CD1c-positive myeloid dendritic cell (primary cell): Measurements from ENCODE around the gene PLA2G4D.
A peak's percentile ranks its signal among the peaks of the same experiment; 100 is the strongest.

Experiments used
- DNase-seq: peaks from one replicate; pipeline ENCODE4 v3.0.0-alpha.2; 2016; ENCODE audit errors: extremely low spot score

The PLA2G4D gene, protein sequence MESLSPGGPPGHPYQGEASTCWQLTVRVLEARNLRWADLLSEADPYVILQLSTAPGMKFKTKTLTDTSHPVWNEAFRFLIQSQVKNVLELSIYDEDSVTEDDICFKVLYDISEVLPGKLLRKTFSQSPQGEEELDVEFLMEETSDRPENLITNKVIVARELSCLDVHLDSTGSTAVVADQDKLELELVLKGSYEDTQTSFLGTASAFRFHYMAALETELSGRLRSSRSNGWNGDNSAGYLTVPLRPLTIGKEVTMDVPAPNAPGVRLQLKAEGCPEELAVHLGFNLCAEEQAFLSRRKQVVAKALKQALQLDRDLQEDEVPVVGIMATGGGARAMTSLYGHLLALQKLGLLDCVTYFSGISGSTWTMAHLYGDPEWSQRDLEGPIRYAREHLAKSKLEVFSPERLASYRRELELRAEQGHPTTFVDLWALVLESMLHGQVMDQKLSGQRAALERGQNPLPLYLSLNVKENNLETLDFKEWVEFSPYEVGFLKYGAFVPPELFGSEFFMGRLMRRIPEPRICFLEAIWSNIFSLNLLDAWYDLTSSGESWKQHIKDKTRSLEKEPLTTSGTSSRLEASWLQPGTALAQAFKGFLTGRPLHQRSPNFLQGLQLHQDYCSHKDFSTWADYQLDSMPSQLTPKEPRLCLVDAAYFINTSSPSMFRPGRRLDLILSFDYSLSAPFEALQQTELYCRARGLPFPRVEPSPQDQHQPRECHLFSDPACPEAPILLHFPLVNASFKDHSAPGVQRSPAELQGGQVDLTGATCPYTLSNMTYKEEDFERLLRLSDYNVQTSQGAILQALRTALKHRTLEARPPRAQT

DNA sequence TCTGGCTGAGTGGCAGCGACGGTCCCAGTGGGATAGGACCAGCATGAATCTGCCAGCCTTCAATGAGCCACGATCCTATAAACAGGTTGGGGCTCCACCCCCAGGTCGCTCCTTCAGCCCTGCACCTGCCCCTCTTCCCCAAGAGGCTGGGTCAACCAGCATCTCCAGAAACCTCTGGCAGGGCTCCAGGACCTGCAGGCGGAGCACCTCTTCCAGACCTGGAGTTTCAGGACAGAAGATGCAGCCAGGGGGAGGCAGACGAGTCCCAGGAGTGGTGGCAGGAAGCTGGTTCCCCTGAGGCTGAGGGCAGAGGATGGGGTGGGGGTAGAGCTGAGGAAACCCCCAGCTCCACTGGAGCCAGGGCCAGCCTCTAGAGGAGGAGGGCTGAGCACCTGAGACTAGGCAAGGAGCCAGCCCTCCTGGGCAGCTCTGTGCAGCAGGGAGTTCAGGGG lies at the start of gene PLA2G4D:
Gene PLA2G4D, minus strand, starts transcription at position 51 of the 452 bp plus-strand sequence. CDS start 103 bp downstream, outside the sequence.
- DNase-seq: no peak

DNA sequence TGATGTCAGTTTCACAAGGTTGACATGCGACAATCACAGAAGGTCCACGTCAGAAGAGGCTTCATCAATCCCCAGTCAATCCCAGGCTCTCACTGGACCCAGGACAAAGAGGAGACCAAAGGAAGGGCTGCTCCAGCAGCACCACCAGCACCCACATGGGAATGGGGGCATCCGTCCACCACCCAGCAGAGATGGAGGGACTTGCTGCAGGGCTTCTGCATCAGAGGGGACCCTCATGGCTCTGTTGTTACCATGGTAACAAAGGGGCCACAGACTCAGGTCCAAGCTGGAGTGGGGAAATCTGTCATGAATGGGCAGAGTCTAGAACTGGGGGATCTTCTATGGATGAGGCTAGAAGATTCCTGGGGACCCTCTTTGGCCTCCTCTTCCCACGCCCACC lies 49.0 kb upstream of the PLA2G4D start:
- no peak for DNase-seq

DNA sequence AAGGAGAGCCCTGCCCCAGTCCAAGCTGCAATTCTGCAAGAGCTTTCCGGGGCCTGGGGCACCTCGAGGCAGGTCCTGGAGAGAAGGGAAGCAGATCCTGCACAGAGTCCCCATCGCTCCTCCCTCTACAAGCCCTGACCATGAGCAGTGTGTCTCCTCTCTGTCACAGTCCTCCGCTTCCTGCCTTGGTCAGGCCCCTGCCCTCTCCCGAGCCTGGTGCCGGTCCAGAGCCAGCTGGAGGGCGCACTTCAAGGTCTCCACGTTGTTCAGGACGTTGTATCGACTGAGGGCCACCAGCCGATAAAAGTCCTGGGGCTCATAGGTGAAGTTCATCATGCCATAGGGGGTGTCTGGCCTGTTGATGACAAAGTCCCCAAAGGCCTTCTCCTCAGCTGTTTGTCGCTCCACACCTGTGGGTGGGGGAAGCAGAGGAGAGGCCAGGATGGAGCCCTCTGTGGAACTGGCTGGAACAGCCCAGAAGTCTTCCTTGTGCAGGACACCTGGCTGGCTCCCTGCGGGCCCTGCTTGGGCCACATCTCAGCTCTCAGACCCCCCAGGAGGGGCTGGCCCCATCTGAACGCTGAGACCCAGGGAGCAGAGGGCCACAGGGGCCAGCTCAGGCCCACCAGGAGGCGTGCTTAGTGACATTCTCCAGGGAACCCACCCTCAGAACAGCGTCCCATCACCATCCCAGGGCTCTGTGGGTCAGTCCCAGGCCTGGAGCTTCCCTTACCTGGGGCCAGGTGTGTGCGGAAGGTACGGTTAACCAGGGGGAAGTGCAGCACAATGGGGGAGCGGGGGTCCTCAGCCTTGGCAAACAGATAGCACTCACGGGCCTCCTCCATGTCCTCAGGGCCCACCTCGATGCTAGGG lies 47.7 kb upstream of the PLA2G4D start:
- no peak for DNase-seq

DNA sequence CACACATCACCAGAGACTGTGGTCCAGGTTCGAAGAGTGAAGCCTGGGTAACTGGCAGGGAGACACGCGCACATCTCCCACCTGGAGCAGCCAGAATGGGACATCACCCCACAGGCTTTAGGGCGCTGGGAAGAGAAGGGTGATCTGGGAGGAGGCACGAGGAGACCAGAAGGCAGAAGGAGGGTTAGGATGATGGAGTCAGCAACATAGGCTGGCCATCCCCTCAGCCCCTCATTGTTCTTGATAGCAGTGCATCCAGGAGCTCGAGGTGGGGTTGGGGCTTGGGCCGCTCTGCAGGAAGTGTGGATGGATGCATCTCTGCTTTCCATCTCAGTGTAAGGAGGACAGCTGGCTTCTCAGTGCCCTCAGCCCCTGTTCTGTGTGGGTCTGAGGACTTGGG lies 46.9 kb upstream of the PLA2G4D start:
- no peak for DNase-seq

DNA sequence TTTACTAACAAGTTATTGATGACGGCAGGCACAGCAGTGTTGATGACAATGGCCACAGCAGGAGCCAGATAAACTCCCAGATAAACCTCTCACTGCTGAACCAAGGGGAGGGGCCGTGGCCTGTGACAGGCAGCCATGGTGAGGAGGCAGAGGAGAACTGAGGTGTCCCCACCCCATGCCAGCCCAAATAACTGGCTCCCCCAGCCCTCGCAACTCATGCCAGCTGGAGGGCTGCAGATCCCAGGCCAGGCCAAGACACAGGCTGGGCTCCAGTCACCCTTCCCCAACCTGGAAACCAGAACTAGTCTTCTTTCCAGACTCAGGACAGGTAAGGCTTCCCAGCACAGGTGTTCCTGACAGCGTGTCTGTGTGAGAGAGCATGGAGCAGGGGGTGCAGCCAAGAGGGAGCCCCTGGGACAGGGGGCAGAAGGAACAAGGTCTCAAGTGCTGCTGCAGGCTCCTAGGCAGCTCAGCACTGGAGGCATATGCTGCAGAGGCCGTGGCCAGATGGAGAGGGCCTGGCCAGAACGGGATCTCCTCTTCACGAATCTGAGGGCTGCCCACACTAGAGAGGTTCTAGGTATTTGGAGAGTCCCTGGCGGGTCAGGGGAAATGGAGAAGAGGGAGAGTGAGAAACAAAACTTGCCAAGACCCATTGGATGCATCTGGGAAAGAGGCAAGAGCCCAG lies 46.2 kb upstream of the PLA2G4D start:
- no peak for DNase-seq

DNA sequence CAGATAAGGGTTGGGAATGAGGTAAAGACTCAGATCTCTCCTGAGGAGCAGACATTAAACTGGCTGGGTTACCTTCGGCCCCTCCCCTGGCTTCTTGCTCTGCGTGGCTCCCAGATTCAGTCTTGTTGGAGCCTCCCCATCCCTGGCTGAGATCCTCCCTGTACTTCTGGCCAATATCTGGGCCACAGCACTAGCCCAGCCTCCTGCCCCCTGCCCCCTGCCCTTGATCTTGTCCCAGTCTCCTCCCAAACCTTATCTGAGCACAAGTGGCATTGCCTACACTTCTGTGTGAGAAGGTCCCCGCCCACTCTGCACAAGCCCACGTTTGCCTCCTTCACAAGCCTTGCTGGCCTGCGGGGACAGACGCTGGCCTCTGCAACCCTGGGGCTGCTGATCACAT lies 45.2 kb upstream of the PLA2G4D start:
- no peak for DNase-seq

DNA sequence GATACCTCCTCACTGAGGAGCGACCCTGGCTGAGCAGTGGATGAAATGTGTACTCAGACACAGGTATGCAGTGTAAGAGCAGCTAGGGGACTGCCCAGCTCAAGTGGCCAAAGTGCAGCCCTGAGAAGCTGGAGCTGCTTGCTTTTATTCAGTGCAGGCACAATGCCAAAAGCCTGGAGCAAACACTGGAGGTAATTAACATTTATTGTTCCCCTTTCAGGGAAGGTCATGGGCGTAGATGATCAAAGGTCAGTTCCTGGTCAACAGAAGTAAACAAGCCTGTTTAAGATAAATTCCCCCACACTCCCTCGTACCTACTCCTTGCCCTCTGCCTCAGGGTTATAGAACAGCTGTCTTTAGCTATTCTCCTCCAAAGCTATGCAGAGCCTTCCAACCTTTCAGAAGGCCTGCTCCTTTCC lies 44.6 kb upstream of the PLA2G4D start:
- DNase-seq: peak; percentile 61

DNA sequence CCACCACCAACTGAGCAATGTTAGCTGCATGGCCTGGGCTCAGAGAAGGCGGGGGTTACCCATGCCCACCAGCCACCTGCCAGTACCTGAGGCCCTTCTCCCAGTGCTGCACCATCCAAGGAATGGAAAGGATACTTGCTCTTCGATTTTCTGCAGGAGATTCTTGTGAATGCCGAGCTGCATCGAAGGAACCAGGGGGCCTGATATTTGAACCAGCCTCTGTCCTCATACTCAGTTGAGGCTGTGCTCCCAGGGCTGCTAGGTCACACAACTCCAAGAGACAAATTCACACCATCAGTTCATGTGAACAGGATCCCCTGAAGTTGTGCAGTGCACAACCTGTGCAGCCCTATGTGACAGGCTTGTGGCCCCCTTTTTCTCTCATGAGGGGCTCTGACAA lies 44.0 kb upstream of the PLA2G4D start:
- DNase-seq: no peak

DNA sequence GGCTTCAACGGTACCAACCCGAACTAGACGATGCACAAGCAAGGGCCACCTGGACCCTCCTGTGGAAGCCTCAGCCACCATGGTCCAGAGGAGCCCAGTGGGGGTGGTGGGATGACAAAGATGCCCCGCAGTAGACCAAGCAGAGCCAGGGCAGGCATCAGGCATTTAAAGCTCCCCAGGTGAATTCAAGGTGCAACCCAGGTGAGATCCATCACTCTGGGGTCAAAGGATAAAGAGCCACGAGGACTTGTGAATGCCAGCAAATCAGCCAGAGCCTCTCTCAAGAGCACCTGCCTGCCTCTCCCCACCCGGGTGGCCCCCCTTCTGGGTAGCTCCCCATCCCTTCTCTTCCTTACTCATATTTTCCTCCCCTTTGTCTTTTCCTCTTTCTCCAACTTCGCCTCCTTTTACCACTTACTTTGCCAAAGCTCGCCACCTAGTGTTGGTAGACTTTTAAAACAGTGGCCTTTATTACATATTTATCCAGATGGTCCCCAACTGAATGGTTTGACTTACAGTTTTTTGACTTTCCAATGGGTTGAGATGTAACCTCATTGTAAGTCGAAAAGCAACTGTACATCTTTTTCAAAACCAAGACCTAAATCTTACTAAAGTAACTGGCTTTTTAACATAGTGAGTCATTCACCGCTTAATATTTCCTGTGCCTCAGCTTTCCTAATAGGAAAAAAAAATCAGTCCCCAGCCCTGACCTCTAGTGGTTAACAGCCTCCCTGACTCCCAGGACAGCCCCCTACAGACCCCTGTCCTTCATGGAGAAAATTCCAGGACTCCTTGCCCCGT lies 43.3 kb upstream of the PLA2G4D start:
- DNase-seq: peak; percentile 49

DNA sequence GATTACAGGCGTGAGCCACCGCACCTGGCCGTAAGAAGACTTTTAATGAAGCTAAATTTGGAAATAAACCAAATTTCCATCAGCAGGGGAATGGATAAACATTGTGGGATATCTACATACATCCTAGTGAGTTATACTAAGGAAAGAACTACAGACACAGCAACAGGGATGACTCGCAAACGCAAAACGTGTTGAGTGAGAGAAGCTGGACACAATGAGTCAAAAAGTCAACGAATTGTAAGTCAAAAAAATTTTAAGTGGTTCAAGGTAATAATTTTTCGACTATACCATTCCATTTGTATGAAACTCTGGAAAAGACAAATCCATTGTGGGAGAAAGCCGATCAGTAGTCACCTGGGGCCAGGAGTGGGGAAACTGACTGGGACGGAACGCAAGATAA lies 42.2 kb upstream of the PLA2G4D start:
- DNase-seq: no peak

DNA sequence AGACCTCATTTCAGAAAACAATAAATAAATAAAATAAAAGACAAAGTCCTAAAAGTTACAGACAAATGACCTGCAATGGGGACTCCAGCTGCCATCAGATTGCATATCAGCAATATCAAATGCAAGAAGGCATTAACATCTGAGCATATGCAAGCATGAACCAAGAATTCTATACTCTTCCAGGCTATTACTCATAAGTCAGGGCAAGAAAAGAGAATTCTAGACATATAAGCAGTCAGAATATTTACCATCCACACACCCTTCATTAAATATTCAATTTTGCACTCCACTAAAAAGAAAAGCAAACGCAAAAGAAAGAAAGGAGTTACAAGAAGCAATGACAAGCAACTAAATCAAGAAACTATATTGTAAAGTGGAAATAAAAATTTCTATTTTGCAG lies 41.0 kb upstream of the PLA2G4D start:
- no peak for DNase-seq

DNA sequence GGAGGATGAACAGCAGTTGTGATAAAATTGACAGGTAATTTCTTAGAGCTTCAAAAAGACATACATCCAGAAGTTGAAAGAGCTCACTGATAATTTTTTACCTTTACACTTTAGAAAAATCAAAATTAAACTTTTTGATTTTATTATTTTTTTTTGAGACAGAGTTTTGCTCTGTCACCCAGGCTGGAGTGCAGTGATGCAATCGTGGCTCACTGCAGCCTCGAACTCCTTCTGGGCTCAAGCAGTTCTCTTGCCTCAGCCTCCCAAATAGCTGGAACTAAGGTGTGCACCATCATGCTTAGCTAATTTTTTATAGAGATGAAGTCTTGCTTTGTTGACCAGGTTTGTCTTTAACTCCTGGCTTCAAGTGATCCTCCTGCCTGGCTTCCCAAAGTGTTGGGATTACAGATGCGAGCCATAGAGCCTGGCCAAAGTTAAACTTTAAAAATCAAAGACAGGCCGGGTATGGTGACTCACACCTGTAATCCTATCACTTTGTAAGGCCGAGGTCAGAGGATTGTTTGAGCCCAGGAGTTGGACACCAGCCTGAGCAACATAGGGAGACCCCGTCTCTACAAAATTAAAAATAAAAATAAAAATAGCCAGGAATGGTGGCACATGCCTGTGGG lies 40.4 kb upstream of the PLA2G4D start:
- no peak for DNase-seq

DNA sequence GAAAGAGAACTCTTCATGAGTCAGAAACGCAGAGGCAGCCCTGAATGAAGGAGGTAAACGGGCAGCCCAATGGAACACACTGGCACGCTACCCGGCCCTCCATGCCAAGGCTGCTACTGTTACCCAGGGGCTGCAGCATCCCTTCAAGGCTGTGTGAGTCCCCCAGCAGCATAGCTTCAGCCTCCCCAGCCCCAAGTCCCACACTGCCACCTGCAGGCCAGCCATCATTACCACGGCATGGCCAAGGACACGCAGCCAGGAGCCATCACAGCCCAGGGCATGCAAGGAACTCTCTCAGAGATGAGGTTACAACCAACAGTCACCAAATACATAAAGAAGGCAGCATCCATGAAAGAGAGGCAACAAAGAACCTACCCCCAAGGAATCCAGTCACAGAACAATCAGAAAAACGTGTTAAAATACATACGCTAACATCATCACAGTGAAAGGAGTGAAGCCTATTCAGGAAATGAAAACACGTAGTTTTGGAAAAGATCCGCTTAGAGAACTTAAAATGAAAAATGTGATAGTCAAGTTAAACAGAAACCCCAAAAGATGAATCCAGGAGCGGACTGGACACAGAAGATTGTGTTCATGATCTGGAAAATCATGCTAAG lies 39.6 kb upstream of the PLA2G4D start:
- DNase-seq: peak; percentile 58

DNA sequence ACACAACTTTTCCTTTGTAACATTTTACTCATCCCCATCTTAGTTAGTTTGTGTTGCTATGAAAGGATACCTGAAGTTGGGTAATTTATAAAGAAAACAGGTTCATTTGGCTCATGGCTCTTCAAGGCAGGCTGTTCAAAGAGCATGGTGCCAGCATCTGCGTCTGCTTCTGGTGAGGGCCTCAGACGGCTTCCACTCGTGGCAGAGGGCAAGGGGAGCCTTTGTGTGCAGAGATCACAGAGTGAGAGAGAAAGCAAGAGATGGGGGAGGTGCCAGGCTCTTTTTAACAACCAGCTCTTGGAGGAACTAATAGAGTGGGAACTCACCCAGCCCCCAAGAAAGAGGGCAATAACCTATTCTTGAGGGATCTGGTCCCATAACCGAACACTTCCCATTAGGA lies 39.0 kb upstream of the PLA2G4D start:
- no peak for DNase-seq

DNA sequence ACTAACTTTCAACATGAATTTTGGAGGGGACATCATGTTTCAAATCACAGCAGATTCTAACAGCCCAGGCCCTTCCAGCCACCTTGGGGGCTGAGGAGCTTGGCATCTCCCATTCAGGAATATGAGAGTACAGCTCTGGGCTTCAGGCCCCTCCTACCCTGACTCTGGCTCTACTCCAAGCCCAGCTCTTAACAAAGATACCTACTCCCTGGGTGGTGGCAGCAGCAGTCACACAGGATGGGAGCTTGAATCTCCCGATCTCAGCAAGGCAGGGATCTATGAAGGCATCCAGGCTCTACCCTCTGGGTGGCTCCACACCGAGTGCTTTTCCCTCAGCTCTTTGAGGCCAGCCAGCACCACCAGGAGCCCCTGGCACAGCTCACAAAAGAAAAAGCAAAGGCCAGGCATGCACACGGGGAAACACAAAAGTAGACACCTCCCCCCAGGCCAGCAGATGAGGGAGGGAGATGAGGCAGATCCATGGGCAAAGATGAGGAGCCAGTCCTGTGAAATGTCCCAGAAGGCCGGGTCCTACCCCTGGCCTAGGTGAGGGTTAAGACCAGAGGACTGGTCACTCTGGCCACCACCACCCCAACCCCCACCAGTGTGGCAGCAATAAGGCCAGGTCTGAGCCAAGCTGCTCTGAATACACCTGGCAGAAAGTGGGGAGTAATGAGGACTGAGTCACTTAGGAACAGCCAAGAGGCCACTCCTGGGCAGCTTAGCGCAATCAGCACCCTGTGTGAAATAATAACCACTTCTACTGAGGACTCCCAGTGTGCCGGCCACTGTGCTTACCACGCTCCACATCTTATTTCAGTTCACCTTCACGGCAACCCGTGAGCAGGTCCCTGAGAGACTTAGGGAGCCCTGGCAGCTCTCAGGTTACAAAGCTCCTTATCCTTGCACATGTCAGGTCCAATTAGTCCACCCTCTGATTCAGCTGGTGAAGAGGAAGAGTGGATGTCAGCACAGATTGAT lies 37.8 kb upstream of the PLA2G4D start:
- no peak for DNase-seq

DNA sequence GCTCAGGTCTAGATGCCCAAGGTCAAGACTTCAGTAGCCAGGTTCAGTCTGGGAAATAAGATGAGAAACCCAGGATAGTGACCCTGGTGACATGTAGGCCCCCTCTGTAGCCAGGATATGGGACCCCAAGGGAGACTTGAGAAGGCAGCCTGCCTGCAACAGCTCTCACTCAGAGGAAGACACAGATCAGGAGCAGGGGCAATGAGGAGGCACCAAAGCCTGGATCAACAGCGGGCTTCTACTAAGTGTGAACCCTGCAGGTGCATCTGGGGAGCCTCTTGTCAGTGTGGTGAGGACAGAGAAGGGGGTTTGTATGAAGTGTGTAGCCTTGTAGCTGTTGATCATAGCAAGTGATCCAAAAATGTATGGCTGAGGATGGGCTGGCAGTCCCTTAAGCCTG lies 36.6 kb upstream of the PLA2G4D start:
- no peak for DNase-seq

DNA sequence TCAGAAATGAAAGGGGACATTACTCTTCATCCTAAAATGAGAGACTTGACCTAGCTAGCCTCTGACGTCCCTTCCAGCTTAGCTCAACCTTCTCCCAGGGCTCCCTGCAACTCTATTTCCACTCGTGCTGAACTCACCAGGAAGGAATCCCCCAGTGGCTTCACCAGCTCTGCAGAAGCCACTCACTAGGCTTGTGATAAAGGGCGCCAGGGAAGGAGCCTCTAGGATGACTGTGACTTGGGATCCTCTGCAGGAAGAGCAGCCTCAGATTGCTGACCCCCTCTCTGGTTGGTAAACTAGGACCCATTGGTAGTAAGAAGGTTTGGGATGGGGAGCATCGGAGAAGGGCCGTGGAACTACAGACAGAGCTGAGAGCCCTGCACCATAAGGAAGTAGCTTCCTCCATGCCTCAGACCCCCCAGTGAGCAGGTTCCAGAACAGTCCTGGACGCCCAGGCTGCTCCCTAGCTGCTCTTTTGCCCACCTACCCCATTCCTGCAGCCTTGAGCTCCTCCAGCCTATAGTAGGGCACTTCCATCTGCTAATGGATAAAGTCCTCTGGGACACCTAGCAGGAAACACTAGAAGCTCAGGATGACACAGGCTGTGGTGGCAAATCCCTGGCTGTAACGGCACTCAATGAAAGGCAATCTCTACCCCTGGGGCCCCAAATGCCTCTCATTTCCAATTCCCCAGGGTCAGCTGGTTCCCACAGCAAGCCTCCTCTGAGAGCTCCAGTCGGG lies 36.1 kb upstream of the PLA2G4D start:
- no peak for DNase-seq

DNA sequence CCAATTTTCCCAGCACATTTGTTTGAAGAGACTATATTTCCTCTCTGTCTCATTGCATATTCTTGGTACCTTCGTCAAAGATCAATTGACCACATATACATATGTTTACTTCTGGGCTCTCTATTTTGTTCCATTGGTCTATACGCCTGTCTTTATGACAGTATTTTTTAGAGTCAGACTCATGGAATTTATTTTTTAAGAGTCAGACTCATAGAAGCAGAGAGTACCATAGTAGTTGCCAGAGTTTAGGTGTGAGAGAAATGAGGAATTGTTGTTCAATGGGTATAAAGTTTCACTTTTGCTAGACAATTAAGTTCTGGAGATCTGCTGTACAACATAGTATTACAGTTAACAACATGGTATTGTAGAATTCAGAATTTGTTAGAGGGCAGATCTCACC lies 35.0 kb upstream of the PLA2G4D start:
- no peak for DNase-seq
